Esophagus muscularis mucosa (tissue), 4 donors: ENCODE results near the gene FAM181A. TPM values are rescaled to one million over a fixed set of nuclear protein-coding genes. Genes with fewer than 3 reads are reported as not detected.

Source experiments
- DNase-seq: peaks from one replicate; pipeline ENCODE4 v3.0.0-alpha.2; 2017; ENCODE audit errors: extremely low spot score
- H3K27ac ChIP-seq, 4 donors: fragments of 200-600 bp; sonication (generic); replicated peaks in 1 of 4; 1 replicate in 3 of 4; 2 replicates in 1 of 4; pipeline ENCODE4 v1.5.1; 2016 to 2019; ENCODE audit warnings: mild to moderate bottlenecking in 1 of 4
- H3K27me3 ChIP-seq, 4 donors: fragments of 200-600 bp; sonication (generic); one replicate each; pipeline versions ENCODE4 v1.5.1 to v1.6.0; 2016 to 2019
- H3K36me3 ChIP-seq, 4 donors: fragments of 200-600 bp; sonication (generic); one replicate each; pipeline ENCODE4 v1.5.1; 2016 to 2019
- H3K4me1 ChIP-seq, 4 donors: fragments of 200-600 bp; sonication (generic); one replicate each; pipeline ENCODE4 v1.5.1; 2016 to 2019
- H3K4me3 ChIP-seq, 4 donors: fragments of 200-600 bp; sonication (generic); 1 replicate in 2 of 4; 2 replicates in 2 of 4; pipeline ENCODE4 v1.5.1; 2016 to 2019; ENCODE audit warnings: mild to moderate bottlenecking in 4 of 4, moderate library complexity in 1 of 4
- H3K9me3 ChIP-seq, 4 donors: fragments of 200-600 bp; sonication (generic); 1 replicate in 3 of 4; 2 replicates in 1 of 4; pipeline ENCODE4 v1.5.1; 2016 to 2019
- EP300 ChIP-seq: sonication (generic); formaldehyde crosslinking; IDR thresholded peaks from one replicate; pipeline ENCODE4 v1.6.1; 2017; ENCODE audit warnings: antibody characterized with exemption
- POLR2A ChIP-seq: fragments of 450-650 bp; IDR thresholded peaks from one replicate; pipeline ENCODE4 v1.6.1; 2017; ENCODE audit warnings: antibody characterized with exemption, moderate library complexity, mild to moderate bottlenecking, low read depth
- POLR2AphosphoS5 ChIP-seq, 2 donors: sonication (generic); formaldehyde crosslinking; IDR thresholded peaks; one replicate each; pipeline ENCODE4 v1.6.1; 2017; ENCODE audit warnings: antibody characterized with exemption in 2 of 2
- WGBS: methylation state at CpG from one replicate; pipeline ENCODE4 v1.1.5; 2018; 5-methylcytosine and 5-hydroxymethylcytosine counted together
- intact Hi-C: fragments of 100-400 bp; cut with DNase I; formaldehyde crosslinking; loops from one replicate; pipeline ENCODE4 v1.15.1; 2023
- total RNA-seq, 4 donors: library from RNA; depleted of rRNA; stranded (reverse); fragments of >200 nt; gene quantifications; one replicate each; pipeline versions ENCODE4 v1.1.0 to v1.2.1, GENCODE V29; 2016
- TF ChIP-seq, protein P1 (sequence below), 3 experiments: fragments of 200-600 bp in 2 of 3; fragments of 450-650 bp in 1 of 3; sonication (generic) in 2 of 3; IDR thresholded peaks; one replicate each; pipeline ENCODE4 v1.5.1; 2017 to 2019; ENCODE audit warnings: antibody characterized with exemption in 3 of 3, mild to moderate bottlenecking in 2 of 3, moderate library complexity in 1 of 3

FAM181A gene
- total RNA-seq, 4 donors from 2014 or later, result not detected

DNA sequence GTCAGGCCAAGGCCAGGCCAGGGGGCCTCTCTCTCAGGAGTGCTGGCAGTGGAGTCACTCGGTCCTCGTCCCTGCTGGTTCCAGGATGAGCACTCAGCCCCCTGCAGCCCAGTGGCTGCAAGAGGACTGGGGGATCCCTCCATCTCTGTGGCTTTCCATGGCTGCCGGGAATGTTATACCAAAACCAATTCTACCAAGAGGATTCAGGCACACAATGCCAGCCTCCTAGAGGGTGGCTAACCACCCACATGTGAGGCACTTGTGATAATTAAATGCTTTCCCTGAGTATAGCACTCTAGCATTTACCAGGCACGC lies 27.3 kb downstream of the FAM181A start:
- peaks cover 0 to 53% (median 34%) of the 10 kb centered on the region in 4 donors for H3K36me3 ChIP-seq
- no peak for TF ChIP-seq EP300
- no peak for TF ChIP-seq POLR2AphosphoS5 (IDR thresholded peaks at IDR 0.05)
- no peak for TF ChIP-seq POLR2A
- TF ChIP-seq, protein P1, sequence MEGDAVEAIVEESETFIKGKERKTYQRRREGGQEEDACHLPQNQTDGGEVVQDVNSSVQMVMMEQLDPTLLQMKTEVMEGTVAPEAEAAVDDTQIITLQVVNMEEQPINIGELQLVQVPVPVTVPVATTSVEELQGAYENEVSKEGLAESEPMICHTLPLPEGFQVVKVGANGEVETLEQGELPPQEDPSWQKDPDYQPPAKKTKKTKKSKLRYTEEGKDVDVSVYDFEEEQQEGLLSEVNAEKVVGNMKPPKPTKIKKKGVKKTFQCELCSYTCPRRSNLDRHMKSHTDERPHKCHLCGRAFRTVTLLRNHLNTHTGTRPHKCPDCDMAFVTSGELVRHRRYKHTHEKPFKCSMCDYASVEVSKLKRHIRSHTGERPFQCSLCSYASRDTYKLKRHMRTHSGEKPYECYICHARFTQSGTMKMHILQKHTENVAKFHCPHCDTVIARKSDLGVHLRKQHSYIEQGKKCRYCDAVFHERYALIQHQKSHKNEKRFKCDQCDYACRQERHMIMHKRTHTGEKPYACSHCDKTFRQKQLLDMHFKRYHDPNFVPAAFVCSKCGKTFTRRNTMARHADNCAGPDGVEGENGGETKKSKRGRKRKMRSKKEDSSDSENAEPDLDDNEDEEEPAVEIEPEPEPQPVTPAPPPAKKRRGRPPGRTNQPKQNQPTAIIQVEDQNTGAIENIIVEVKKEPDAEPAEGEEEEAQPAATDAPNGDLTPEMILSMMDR (IDR thresholded peaks at IDR 0.05), result no peak

DNA sequence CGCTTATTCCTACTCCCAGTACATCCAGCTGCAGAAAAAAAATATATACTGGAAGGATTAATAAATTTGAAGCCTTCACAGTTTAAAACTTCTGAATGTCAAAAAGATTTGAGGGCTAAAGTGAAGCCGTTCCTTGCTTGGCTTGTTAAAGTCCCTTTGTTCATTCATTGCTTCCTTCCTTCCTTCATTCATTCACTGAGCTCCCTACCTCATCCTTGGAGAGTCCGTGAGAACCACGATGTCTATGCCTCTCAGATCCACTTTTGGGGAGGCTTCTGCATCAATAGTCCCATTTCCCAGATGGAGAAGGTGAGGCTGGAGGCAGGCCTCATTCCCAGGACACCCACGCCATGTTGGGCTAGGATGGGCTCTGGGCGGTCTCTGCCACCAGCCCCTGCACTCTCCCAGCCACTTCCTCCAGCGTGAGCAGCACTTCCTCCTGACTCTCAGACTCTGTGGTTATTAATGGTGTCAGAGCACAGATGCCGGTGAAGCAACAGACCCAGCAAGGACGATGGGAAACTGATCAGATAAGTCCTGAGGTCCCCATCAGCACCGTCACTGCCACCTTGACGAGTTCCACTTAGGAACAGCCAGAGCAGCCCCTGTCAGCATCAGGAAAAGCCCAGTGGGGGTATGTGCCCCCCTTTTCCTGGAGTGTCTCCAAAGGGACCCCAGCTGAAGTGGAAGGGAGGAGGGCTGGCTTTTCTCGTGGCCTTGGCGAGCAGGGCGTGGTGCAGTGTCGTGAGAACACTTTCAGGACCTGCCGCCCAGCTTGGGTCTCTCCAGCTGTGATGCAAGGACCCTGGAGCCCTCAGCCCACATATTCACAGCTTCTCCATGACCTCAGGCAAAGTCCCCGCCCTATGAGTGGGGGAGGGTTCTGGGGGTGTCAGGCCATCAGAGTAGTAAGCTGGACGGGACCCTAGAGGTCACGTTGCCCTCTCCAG lies 28.0 kb downstream of the FAM181A start:
- H3K27ac ChIP-seq, result peak overlapping the region; percentile 78 to 94 (median 90)
- no peak for TF ChIP-seq EP300
- TF ChIP-seq, protein P1 (IDR thresholded peaks at IDR 0.05), result no peak
- TF ChIP-seq POLR2AphosphoS5 (IDR thresholded peaks at IDR 0.05), result no peak
- no peak for TF ChIP-seq POLR2A

More for the DNA sequence above, 27.3 kb downstream of the FAM181A start:
- Histone ChIP-seq H3K4me1 (peaks cover 50 to 85% (median 81%) of the 10 kb centered on the region in 4 donors), H3K27me3 (no peaks in the 10 kb centered on the region), H3K4me3 (no peak overlapping the region), H3K9me3 (no peaks in the 10 kb centered on the region), H3K27ac (peak overlapping the region; percentile 76 to 94 (median 85))
- no peak for DNase-seq
- 68% methylated on average over 2 of the region's 4 CpGs for WGBS
- intact Hi-C loops, result no loop called here

DNA sequence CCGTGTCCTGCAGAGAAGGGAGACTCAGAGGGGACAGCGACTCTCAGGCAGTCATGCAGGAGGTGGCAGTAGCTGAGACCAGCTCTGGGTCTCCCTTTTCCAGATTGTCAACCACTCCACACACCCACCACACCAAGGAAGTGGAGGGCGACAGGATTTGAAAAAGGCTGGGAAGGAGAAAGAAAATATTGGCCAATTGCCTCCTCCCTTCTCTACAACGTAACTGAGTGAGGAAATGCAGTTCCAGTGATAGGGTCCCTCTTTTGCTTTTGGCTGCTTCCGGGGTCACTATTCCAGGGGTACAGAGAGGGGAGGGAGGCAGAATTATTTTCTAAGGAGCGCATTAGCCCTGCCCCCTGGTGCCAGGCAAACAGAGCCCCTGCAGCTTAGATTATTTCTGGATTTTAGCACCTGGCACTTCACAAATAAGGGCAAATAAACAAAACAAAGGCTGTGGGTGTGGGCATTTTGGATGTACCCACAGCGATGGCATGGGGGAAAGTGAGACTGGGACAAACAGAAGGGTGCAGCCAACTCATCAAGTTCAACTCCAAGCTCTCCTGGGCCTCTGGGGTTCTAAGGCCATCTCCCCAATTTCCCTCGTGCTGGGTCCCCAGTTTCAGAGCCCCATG lies 28.8 kb downstream of the FAM181A start:
- intact Hi-C loops, result no loop called here
- H3K36me3 ChIP-seq, result peaks cover 0 to 48% (median 21%) of the 10 kb centered on the region in 4 donors

More for the DNA sequence above, 28.0 kb downstream of the FAM181A start:
- peak overlapping the region in 1 of 4 donors; percentile 16 for H3K4me3 ChIP-seq
- H3K36me3 ChIP-seq, result peaks cover 0 to 48% (median 27%) of the 10 kb centered on the region in 4 donors
- no peak for DNase-seq
- no peaks in the 10 kb centered on the region for H3K27me3 ChIP-seq
- no peaks in the 10 kb centered on the region for H3K9me3 ChIP-seq
- WGBS, result 61% methylated on average over 18 of the region's 19 CpGs
- H3K4me1 ChIP-seq, result peaks cover 56 to 92% (median 88%) of the 10 kb centered on the region in 4 donors
- intact Hi-C loops, result no loop called here

DNA sequence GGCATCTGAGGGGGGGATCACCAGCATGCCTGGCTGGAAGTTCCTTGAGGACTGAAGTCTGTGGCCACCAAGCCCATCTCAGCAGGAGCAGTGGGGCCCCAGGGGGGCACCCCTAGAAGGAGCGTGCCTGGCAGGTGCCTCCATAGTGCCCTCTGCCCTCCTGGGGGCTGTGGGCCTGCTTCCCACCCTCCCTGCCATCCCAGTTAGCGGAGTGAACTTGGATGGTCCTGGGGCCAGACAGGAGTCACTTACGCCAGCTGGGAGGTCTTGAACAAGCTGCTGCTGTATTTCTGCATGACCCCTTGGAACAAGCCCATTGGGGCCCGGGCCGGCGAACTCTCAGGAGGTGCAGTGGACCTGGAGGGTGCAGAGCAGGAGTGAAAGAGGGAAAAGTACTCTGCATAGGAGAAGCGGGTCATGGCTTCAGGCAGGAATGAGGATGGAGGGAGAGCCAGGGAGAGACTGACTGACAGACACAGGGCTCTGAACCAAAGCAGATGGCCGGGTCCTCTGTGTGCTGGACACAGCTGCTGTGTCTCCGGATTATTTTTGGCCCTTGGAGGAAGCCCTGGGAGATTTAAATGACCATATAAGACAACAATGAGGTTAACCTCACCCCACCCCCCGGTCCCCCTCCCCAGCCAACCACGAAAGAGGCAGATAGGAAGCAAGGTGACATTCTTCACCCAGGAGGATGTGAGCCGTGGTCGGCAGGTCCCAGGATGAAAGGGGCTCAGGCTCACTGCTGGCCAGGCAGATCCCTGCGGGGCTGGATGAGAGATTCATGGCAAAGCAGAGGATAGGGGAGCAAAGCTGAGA lies 29.6 kb downstream of the FAM181A start:
- no peak for DNase-seq
- Histone ChIP-seq H3K9me3 (no peaks in the 10 kb centered on the region), H3K27ac (peak overlapping the region; percentile 78 to 94 (median 90)), H3K4me3 (no peak overlapping the region), H3K36me3 (peaks cover 0 to 49% (median 23%) of the 10 kb centered on the region in 4 donors), H3K4me1 (peaks cover 56 to 92% (median 88%) of the 10 kb centered on the region in 4 donors), H3K27me3 (no peaks in the 10 kb centered on the region)
- TF ChIP-seq POLR2AphosphoS5 (IDR thresholded peaks at IDR 0.05), result peak in 1 of 2 donors; percentile 39
- no peak for TF ChIP-seq POLR2A
- WGBS, result 35% methylated on average over 10 of the region's 14 CpGs
- intact Hi-C loops, result no loop called here

More for the DNA sequence above, 28.8 kb downstream of the FAM181A start:
- DNase-seq, result no peak
- H3K27ac ChIP-seq, result peak overlapping the region; percentile 78 to 94 (median 90)
- no peaks in the 10 kb centered on the region for H3K27me3 ChIP-seq
- peaks cover 56 to 96% (median 91%) of the 10 kb centered on the region in 4 donors for H3K4me1 ChIP-seq
- TF ChIP-seq POLR2AphosphoS5 (IDR thresholded peaks at IDR 0.05), result no peak
- TF ChIP-seq, protein P1 (IDR thresholded peaks at IDR 0.05), result no peak
- TF ChIP-seq POLR2A, result no peak
- TF ChIP-seq EP300, result no peak
- H3K4me3 ChIP-seq, result no peak overlapping the region
- H3K9me3 ChIP-seq, result no peaks in the 10 kb centered on the region
- WGBS, result 56% methylated on average over 7 of the region's 8 CpGs
